ENCODE measurements around the gene SPEG. TPM values are rescaled to one million over a fixed set of nuclear protein-coding genes. Genes with fewer than 3 reads are reported as not detected.

SPEG gene
- polyA plus RNA-seq, 1 donor (not counting 4 experiments of a cell fraction or from before 2014, with no cell fraction given), result 18.8 TPM

GRCh38 chr2:219439506-219439905, 4.9 kb downstream of the SPEG start:
- FAIRE-seq (no peak), DNase-seq (ENCODE audit: low read depth, low spot score) (no peak)
- Histone ChIP-seq H3K79me2 (ENCODE audit: control insufficient read depth, insufficient read depth, low read length) (no peaks in the 10 kb centered on the region), H4K20me1 (ENCODE audit: control insufficient read depth, extremely low read depth, insufficient read depth, low read length) (no peaks in the 10 kb centered on the region), H2AFZ (ENCODE audit: control insufficient read depth, low read length) (no peak overlapping the region), H3K9me1 (ENCODE audit: control insufficient read depth, extremely low read depth, insufficient read depth, low read length) (no peaks in the 10 kb centered on the region), H3K4me2 (ENCODE audit: control insufficient read depth, extremely low read depth, insufficient read depth, low read depth, low read length) (no peak overlapping the region), H3K27ac (ENCODE audit: control insufficient read depth, insufficient read depth, low read length) (no peak overlapping the region), H3K4me1 (ENCODE audit: control insufficient read depth, extremely low read depth, insufficient read depth, low read length) (peaks cover 13% of the 10 kb centered on the region), H3K27me3 (ENCODE audit: control insufficient read depth, extremely low read depth, insufficient read depth, low read length) (peaks cover 14% of the 10 kb centered on the region), H3K4me3 (ENCODE audit: control insufficient read depth in 2 of 3, extremely low read depth in 1 of 3, insufficient read depth in 2 of 3, low read depth in 1 of 3, low read length in 3 of 3) (no peak overlapping the region), H3K9me3 (ENCODE audit: control insufficient read depth, low read depth, low read length) (no peaks in the 10 kb centered on the region), H3K36me3 (ENCODE audit: control insufficient read depth in 2 of 2, extremely low read depth in 1 of 2, insufficient read depth in 2 of 2, low read length in 2 of 2) (peaks cover 4 to 9% of the 10 kb centered on the region in 2 experiments), H3K9ac (ENCODE audit: control insufficient read depth, extremely low read depth, insufficient read depth, low read length) (no peak overlapping the region)
- dilution Hi-C loops (cut with MboI; ENCODE audit: extremely low pct_ligation_motif_present, low sequenced_read_pairs), result no loop called here
- TF ChIP-seq EZH2 (IDR thresholded peaks at IDR 0.05; ENCODE audit: low read length) (no peak), CTCF (optimal IDR thresholded peaks at IDR 0.05 in 1 of 3, IDR thresholded peaks at IDR 0.05 in 1 of 3, conservative IDR thresholded peaks at IDR 0.05 in 1 of 3; ENCODE audit: extremely low read depth in 1 of 3, insufficient read depth in 2 of 3, low read length in 3 of 3) (no peak)

DNA sequence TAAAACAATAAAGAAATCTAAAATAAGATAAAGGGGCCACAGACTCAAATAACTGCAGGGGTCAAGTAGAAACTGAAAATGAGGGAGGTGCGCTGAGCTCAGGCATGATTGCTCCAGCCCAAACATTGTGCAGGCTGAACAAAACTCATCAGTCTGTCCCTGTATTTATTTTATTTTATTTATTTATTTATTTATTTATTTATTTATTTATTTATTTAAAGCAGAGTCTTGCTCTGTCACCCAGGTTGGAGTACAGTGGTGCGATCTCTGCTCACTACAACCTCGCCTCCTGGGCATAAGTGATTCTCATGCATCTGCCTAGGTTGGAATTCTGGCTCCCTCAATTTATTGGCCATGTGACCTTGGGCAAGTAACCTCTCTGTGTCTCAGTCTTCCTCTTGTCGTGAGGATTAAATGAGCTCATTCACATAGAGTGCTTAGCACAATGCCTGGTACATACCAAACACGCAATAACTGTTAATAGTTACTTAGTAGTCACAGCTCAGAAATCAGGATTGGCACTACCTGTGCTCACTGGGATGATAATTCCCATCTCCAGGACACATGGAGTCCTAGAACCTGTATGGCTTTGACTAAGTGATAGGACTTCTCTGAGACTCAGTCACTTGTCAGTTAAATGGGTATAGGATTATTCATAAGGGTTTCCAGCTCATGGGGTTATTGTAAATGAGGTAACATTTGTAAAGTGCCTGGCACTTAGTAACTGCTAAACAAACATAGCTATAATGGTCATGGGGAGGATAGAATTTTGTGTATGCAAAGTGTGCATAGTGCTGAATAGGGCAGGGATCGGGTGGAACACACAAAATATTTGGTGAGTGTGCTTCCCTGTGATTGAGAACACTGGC, 6.0 kb downstream of the SPEG start:
- no peaks in the 10 kb centered on the region for H3K9me1 ChIP-seq (ENCODE audit: control insufficient read depth, extremely low read depth, insufficient read depth, low read length)
- peaks cover 13% of the 10 kb centered on the region for H3K4me1 ChIP-seq (ENCODE audit: control insufficient read depth, extremely low read depth, insufficient read depth, low read length)
- no peak overlapping the region for H2AFZ ChIP-seq (ENCODE audit: control insufficient read depth, low read length)
- FAIRE-seq (no peak), DNase-seq (ENCODE audit: low read depth, low spot score) (no peak)
- peak overlapping the region; percentile 84 for H3K4me2 ChIP-seq (ENCODE audit: control insufficient read depth, extremely low read depth, insufficient read depth, low read depth, low read length)
- H3K36me3 ChIP-seq (ENCODE audit: control insufficient read depth in 2 of 2, extremely low read depth in 1 of 2, insufficient read depth in 2 of 2, low read length in 2 of 2), result peaks cover 4 to 9% of the 10 kb centered on the region in 2 experiments
- H4K20me1 ChIP-seq (ENCODE audit: control insufficient read depth, extremely low read depth, insufficient read depth, low read length), result no peaks in the 10 kb centered on the region
- H3K27me3 ChIP-seq (ENCODE audit: control insufficient read depth, extremely low read depth, insufficient read depth, low read length), result peaks cover 7% of the 10 kb centered on the region
- H3K4me3 ChIP-seq (ENCODE audit: control insufficient read depth in 2 of 3, extremely low read depth in 1 of 3, insufficient read depth in 2 of 3, low read depth in 1 of 3, low read length in 3 of 3), result no peak overlapping the region
- H3K79me2 ChIP-seq (ENCODE audit: control insufficient read depth, insufficient read depth, low read length), result no peaks in the 10 kb centered on the region
- no peak overlapping the region for H3K9ac ChIP-seq (ENCODE audit: control insufficient read depth, extremely low read depth, insufficient read depth, low read length)
- H3K9me3 ChIP-seq (ENCODE audit: control insufficient read depth, low read depth, low read length), result no peaks in the 10 kb centered on the region
- dilution Hi-C loops (cut with MboI; ENCODE audit: extremely low pct_ligation_motif_present, low sequenced_read_pairs), result no loop called here
- H3K27ac ChIP-seq (ENCODE audit: control insufficient read depth, insufficient read depth, low read length), result no peak overlapping the region
- TF ChIP-seq EZH2 (IDR thresholded peaks at IDR 0.05; ENCODE audit: low read length) (no peak), CTCF (optimal IDR thresholded peaks at IDR 0.05 in 1 of 3, IDR thresholded peaks at IDR 0.05 in 1 of 3, conservative IDR thresholded peaks at IDR 0.05 in 1 of 3; ENCODE audit: extremely low read depth in 1 of 3, insufficient read depth in 2 of 3, low read length in 3 of 3) (no peak)
